Stomach smooth muscle (tissue), 2 donors: ENCODE results near the gene RFPL3.

Experiments used
- H3K27ac ChIP-seq: one replicate; pipeline ENCODE4 v1.7.0; 2013; ENCODE audit warnings: mild to moderate bottlenecking, low read length, inconsistent platforms
- H3K27me3 ChIP-seq, 2 donors: one replicate each; pipeline ENCODE4 v1.7.0; 2013; ENCODE audit warnings: low read length in 2 of 2; ENCODE audit not compliant: insufficient read depth in 2 of 2, control insufficient read depth in 1 of 2
- H3K36me3 ChIP-seq, 2 donors: one replicate each; pipeline ENCODE4 v1.7.0; 2013; ENCODE audit warnings: low read length in 2 of 2; ENCODE audit not compliant: control insufficient read depth in 2 of 2, insufficient read depth in 2 of 2
- H3K4me1 ChIP-seq: one replicate; pipeline ENCODE4 v1.7.0; 2013; ENCODE audit warnings: low read length; ENCODE audit not compliant: control insufficient read depth, insufficient read depth
- H3K4me3 ChIP-seq, 2 donors: one replicate each; pipeline ENCODE4 v1.7.0; 2013; ENCODE audit warnings: low read length in 2 of 2
- H3K9ac ChIP-seq, 2 donors: one replicate each; pipeline ENCODE4 v1.7.0; 2013; ENCODE audit warnings: low read length in 2 of 2, mild to moderate bottlenecking in 1 of 2
- H3K9me3 ChIP-seq, 2 donors: one replicate each; pipeline ENCODE4 v1.7.0; 2013; ENCODE audit warnings: low read length in 2 of 2; ENCODE audit not compliant: control insufficient read depth in 2 of 2
- donor health status: healthy.
- donor health status: Pancreatic carcinoma.

RFPL3 gene

DNA sequence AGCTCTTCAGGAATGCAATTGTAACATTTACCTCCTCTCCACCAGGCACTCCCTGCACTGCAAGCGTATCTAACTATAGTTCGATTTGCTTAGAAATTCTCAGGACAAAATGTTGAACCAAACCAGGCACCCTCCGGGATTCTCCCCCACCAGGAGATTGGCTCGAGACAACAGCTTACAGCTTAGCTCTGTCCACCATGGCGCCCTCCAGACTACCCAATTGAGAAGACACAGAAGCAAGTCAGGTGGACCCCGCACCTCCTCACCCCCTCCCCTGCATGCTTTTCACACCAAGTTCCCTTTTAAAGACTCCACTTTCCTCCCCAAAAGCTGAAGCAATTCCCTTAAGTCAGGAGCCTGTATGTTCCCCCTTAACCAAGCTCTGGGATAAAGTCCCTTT lies 34.7 kb upstream of the RFPL3 start:
- H3K9me3 ChIP-seq, result no peaks in the 10 kb centered on the region
- H3K27ac ChIP-seq, result no peak overlapping the region
- no peak overlapping the region for H3K4me3 ChIP-seq
- no peak overlapping the region for H3K9ac ChIP-seq
- peaks cover 0 to 3% of the 10 kb centered on the region in 2 donors for H3K27me3 ChIP-seq
- H3K4me1 ChIP-seq, result no peaks in the 10 kb centered on the region
- no peaks in the 10 kb centered on the region for H3K36me3 ChIP-seq

- peaks cover 0 to 3% of the 10 kb centered on the region in 2 donors for H3K27me3 ChIP-seq
- H3K36me3 ChIP-seq, result no peaks in the 10 kb centered on the region
- no peaks in the 10 kb centered on the region for H3K4me1 ChIP-seq
- H3K9ac ChIP-seq, result no peak overlapping the region
- H3K4me3 ChIP-seq, result no peak overlapping the region
- no peaks in the 10 kb centered on the region for H3K9me3 ChIP-seq
- H3K27ac ChIP-seq, result no peak overlapping the region
These were observed 34.0 kb upstream of the RFPL3 start for GRCh38 chr22:32323513-32324164.

DNA sequence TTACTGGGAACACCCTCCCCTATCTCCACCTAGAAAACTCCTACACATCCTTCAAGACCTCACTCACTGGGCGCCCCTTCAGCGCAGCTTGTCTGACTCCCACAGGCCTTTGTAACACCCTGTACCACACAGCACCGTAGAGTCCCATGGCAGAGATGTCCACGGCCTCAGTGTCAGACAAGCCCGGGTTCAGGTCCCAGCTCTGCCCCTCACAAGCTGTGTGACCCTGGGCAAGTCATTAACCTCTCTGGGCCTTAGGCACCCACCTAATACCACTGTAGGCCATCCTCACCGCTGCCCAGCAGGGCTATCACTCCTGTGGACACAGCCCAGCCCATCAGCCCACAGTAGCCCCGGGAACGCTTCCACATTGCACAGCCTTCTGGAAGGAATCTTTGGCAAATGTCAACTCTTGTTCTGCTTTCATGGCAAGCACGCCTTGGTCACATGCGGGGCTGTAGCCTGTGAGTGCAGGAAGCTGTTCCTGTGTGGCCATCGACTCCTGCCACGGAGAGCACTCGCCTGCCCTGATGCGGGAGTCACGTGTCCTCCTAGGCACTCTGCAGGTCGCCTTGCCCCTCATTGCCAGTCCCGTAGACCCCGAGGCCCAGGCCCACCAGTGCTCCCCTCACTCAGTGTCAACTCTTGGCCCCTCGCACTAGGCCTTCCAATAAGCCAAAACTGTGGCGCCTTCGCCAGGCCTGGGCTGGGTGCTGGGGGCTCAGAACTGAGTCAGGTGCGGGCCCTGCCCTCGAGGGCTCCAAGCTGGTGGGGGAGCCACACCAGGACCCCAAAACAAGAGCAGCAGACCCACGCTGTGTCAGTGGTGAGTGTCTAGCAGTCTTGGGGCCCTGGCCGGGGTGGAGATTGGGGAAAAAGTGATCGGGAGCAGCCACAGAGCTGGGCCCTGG lies 32.9 kb upstream of the RFPL3 start:
- Histone ChIP-seq H3K4me1 (no peaks in the 10 kb centered on the region), H3K36me3 (no peaks in the 10 kb centered on the region), H3K27ac (no peak overlapping the region), H3K9me3 (no peaks in the 10 kb centered on the region), H3K27me3 (no peaks in the 10 kb centered on the region), H3K4me3 (no peak overlapping the region), H3K9ac (no peak overlapping the region)

- no peak overlapping the region for H3K9ac ChIP-seq
- H3K4me3 ChIP-seq, result no peak overlapping the region
- no peaks in the 10 kb centered on the region for H3K4me1 ChIP-seq
- H3K27me3 ChIP-seq, result no peaks in the 10 kb centered on the region
- H3K9me3 ChIP-seq, result no peaks in the 10 kb centered on the region
- H3K27ac ChIP-seq, result no peak overlapping the region
- no peaks in the 10 kb centered on the region for H3K36me3 ChIP-seq
These were observed 32.3 kb upstream of the RFPL3 start for GRCh38 chr22:32325416-32325801.

- Histone ChIP-seq H3K27ac (no peak overlapping the region), H3K9me3 (no peaks in the 10 kb centered on the region)
These were observed 31.8 kb upstream of the RFPL3 start for GRCh38 chr22:32325811-32326237.

GRCh38 chr22:32326647-32327046 lies 31.0 kb upstream of the RFPL3 start:
- Histone ChIP-seq H3K27ac (no peak overlapping the region), H3K4me3 (no peak overlapping the region), H3K9ac (no peak overlapping the region), H3K9me3 (no peaks in the 10 kb centered on the region), H3K36me3 (no peaks in the 10 kb centered on the region), H3K27me3 (no peaks in the 10 kb centered on the region), H3K4me1 (no peaks in the 10 kb centered on the region)

More at GRCh38 chr22:32325811-32326237, 31.8 kb upstream of the RFPL3 start:
- H3K9ac ChIP-seq, result no peak overlapping the region
- H3K4me1 ChIP-seq, result no peaks in the 10 kb centered on the region
- H3K27me3 ChIP-seq, result no peaks in the 10 kb centered on the region
- no peaks in the 10 kb centered on the region for H3K36me3 ChIP-seq
- H3K4me3 ChIP-seq, result no peak overlapping the region

GRCh38 chr22:32327066-32327465 lies 30.6 kb upstream of the RFPL3 start:
- no peaks in the 10 kb centered on the region for H3K4me1 ChIP-seq
- no peak overlapping the region for H3K9ac ChIP-seq
- H3K36me3 ChIP-seq, result no peaks in the 10 kb centered on the region
- H3K9me3 ChIP-seq, result no peaks in the 10 kb centered on the region
- H3K27me3 ChIP-seq, result no peaks in the 10 kb centered on the region
- no peak overlapping the region for H3K4me3 ChIP-seq
- no peak overlapping the region for H3K27ac ChIP-seq

- Histone ChIP-seq H3K36me3 (no peaks in the 10 kb centered on the region), H3K27ac (no peak overlapping the region), H3K9ac (no peak overlapping the region), H3K4me1 (no peaks in the 10 kb centered on the region), H3K27me3 (no peaks in the 10 kb centered on the region), H3K4me3 (no peak overlapping the region), H3K9me3 (no peaks in the 10 kb centered on the region)
These were observed 30.0 kb upstream of the RFPL3 start for GRCh38 chr22:32327596-32328171.

- Histone ChIP-seq H3K9ac (no peak overlapping the region), H3K4me3 (no peak overlapping the region), H3K36me3 (no peaks in the 10 kb centered on the region), H3K27ac (no peak overlapping the region), H3K9me3 (no peaks in the 10 kb centered on the region), H3K4me1 (no peaks in the 10 kb centered on the region), H3K27me3 (peaks cover 2% of the 10 kb centered on the region in 2 donors)
These were observed 29.1 kb upstream of the RFPL3 start for GRCh38 chr22:32328306-32329201.

DNA sequence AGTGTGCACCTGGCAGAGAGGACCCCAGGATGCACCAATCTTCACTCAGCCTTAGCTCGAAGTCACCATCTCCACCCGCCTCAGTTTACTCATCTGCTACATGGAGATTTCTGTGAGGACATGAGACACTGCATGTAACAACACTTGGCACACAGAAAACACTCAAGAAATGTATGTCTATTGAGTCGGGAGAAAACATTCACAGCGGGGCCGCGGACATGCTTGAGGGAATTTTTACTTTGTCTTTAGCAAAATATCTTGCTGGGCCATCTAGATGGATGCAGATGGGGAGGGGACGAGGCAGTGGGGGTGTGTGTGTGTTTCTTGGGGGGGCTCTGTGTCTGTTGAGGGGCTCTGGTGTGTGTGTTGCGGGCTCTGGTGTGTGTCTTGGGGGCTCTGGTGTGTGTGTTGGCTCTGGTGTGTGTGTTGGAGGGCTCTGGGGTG lies 28.4 kb upstream of the RFPL3 start:
- H3K4me3 ChIP-seq, result no peak overlapping the region
- no peaks in the 10 kb centered on the region for H3K9me3 ChIP-seq
- no peak overlapping the region for H3K27ac ChIP-seq
- no peaks in the 10 kb centered on the region for H3K36me3 ChIP-seq
- no peaks in the 10 kb centered on the region for H3K4me1 ChIP-seq
- H3K27me3 ChIP-seq, result peaks cover 2 to 4% of the 10 kb centered on the region in 2 donors
- no peak overlapping the region for H3K9ac ChIP-seq
